ENCODE data around the gene TMEM192.

GRCh38 chr4:165058666-165059065, 54.0 kb downstream of the TMEM192 start:
- TF ChIP-seq, protein P1, sequence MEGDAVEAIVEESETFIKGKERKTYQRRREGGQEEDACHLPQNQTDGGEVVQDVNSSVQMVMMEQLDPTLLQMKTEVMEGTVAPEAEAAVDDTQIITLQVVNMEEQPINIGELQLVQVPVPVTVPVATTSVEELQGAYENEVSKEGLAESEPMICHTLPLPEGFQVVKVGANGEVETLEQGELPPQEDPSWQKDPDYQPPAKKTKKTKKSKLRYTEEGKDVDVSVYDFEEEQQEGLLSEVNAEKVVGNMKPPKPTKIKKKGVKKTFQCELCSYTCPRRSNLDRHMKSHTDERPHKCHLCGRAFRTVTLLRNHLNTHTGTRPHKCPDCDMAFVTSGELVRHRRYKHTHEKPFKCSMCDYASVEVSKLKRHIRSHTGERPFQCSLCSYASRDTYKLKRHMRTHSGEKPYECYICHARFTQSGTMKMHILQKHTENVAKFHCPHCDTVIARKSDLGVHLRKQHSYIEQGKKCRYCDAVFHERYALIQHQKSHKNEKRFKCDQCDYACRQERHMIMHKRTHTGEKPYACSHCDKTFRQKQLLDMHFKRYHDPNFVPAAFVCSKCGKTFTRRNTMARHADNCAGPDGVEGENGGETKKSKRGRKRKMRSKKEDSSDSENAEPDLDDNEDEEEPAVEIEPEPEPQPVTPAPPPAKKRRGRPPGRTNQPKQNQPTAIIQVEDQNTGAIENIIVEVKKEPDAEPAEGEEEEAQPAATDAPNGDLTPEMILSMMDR (IDR thresholded peaks at IDR 0.05), result no peak
- no peak for TF ChIP-seq POLR2A (IDR thresholded peaks at IDR 0.05)

All from uterus (tissue), 2 donors.